ENCODE data around the gene CCDC86.

Gene CCDC86

DNA sequence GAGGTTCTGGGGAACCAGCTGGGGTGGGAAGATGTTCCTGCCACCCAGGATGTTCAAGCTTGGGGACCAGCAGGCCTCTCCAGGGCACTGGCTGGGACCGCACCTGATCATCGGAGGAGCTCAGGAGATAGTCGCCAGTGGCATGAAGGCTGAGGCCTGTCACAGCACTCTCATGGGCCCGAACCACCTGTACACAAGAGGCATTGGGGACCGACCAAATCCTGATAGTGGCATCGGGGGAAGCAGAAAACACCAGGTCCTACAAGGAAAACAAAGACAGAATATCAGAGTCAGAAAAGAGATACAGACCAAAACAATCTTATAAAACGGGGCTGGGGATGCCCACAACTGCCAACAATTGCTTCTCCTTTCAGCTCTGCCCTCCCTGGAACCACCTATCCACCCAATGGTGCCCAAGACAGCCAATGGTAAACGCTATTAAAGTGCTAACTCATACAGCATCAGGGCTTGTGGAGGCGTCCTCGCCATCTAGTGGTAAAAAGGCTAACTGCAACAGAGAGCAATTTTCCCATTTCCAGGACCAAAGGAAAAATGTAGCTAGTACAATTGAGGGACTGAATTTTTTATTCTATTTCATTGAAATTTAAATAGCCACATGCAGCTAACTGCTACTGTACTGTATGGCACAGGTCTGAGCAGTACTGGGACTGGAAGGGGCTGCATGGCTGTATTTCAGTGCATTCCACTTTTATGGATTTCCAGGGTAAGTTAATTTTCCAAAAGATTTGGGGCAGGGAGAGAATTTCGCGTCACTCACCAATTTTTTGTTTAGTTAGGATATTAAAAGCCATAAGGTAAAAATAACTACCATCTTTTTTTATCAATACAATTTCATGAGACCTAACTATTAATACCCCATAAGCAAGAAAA lies 57.4 kb downstream of the CCDC86 start:
- peak; percentile 58 for DNase-seq

GRCh38 chr11:60899977-60900376 lies 58.1 kb downstream of the CCDC86 start:
- DNase-seq: no peak

All from activated CD4-positive, alpha-beta T cell treated with anti-CD3 and anti-CD28 coated beads, Interleukin-2, amount 50 U/mL, for 16 hours (primary cell).